Ascending aorta (tissue), 2 donors: ENCODE data around the gene UBIAD1. TPM values are rescaled to one million over a fixed set of nuclear protein-coding genes. Genes with fewer than 3 reads are reported as not detected.

Experiments used
- DNase-seq, 2 donors: peaks; one replicate each; pipeline ENCODE4 v3.0.0-alpha.2; 2019; ENCODE audit warnings: low spot score in 2 of 2
- H3K27ac ChIP-seq, 2 donors: fragments of 200-600 bp; sonication (generic); one replicate each; pipeline ENCODE4 v1.5.1; 2016 to 2017; ENCODE audit warnings: mild to moderate bottlenecking in 1 of 2
- H3K27me3 ChIP-seq: fragments of 200-600 bp; sonication (generic); one replicate; pipeline ENCODE4 v1.5.1; 2017
- H3K36me3 ChIP-seq, 2 donors: fragments of 200-600 bp; sonication (generic); one replicate each; pipeline ENCODE4 v1.5.1; 2016
- H3K4me1 ChIP-seq, 2 donors: fragments of 200-600 bp; sonication (generic); one replicate each; pipeline ENCODE4 v1.5.1; 2016 to 2017; ENCODE audit warnings: mild to moderate bottlenecking in 1 of 2
- H3K4me3 ChIP-seq, 2 donors: fragments of 200-600 bp; sonication (generic); one replicate each; pipeline ENCODE4 v1.5.1; 2016 to 2017; ENCODE audit warnings: mild to moderate bottlenecking in 1 of 2
- H3K9me3 ChIP-seq, 2 donors: fragments of 200-600 bp; sonication (generic); one replicate each; pipeline ENCODE4 v1.5.1; 2016
- CTCF ChIP-seq, 3 experiments: fragments of 200-600 bp in 2 of 3; fragments of 450-650 bp in 1 of 3; sonication (generic) in 2 of 3; IDR thresholded peaks; one replicate each; pipeline ENCODE4 v1.5.1; 2016 to 2019; ENCODE audit warnings: antibody characterized with exemption in 3 of 3, mild to moderate bottlenecking in 1 of 3, moderate library complexity in 1 of 3
- intact Hi-C: fragments of 100-400 bp; cut with DNase I; formaldehyde crosslinking; loops from one replicate; pipeline ENCODE4 v1.15.1; 2023
- total RNA-seq: library from RNA; depleted of rRNA; stranded (reverse); fragments of >200 nt; gene quantifications from one replicate; pipeline ENCODE4 v1.1.0, GENCODE V29; 2016

Gene UBIAD1
- total RNA-seq, 1 donor from 2014 or later = 53.0 TPM

GRCh38 chr1:11328444-11328843 lies 55.4 kb downstream of the UBIAD1 start:
- intact Hi-C loops = no loop called here
- no peak for DNase-seq
- no peak for TF ChIP-seq CTCF (IDR thresholded peaks at IDR 0.05)

GRCh38 chr1:11330411-11330810 lies 57.4 kb downstream of the UBIAD1 start:
- no peaks in the 10 kb centered on the region for H3K27me3 ChIP-seq
- no peak overlapping the region for H3K4me3 ChIP-seq
- no peaks in the 10 kb centered on the region for H3K4me1 ChIP-seq
- no peaks in the 10 kb centered on the region for H3K9me3 ChIP-seq
- TF ChIP-seq CTCF (IDR thresholded peaks at IDR 0.05) = no peak
- DNase-seq = no peak
- intact Hi-C loops = no loop called here
- H3K27ac ChIP-seq = no peak overlapping the region
- no peaks in the 10 kb centered on the region for H3K36me3 ChIP-seq

More at GRCh38 chr1:11328444-11328843, 55.4 kb downstream of the UBIAD1 start:
- Histone ChIP-seq H3K27ac (no peak overlapping the region), H3K9me3 (no peaks in the 10 kb centered on the region), H3K4me3 (no peak overlapping the region), H3K36me3 (no peaks in the 10 kb centered on the region), H3K27me3 (no peaks in the 10 kb centered on the region), H3K4me1 (no peaks in the 10 kb centered on the region)

- no peak for DNase-seq
Observed at GRCh38 chr1:11331036-11331944, 58.3 kb downstream of the UBIAD1 start.

GRCh38 chr1:11331945-11332546 lies 59.0 kb downstream of the UBIAD1 start:
- no peak overlapping the region for H3K4me3 ChIP-seq
- H3K36me3 ChIP-seq = no peaks in the 10 kb centered on the region
- no peak overlapping the region for H3K27ac ChIP-seq
- no peaks in the 10 kb centered on the region for H3K9me3 ChIP-seq
- no peaks in the 10 kb centered on the region for H3K4me1 ChIP-seq
- intact Hi-C loops = no loop called here
- DNase-seq = no peak
- H3K27me3 ChIP-seq = no peaks in the 10 kb centered on the region
- no peak for TF ChIP-seq CTCF (IDR thresholded peaks at IDR 0.05)

More at GRCh38 chr1:11331036-11331944, 58.3 kb downstream of the UBIAD1 start:
- no peaks in the 10 kb centered on the region for H3K36me3 ChIP-seq
- TF ChIP-seq CTCF (IDR thresholded peaks at IDR 0.05) = no peak
- no peaks in the 10 kb centered on the region for H3K9me3 ChIP-seq
- no peaks in the 10 kb centered on the region for H3K4me1 ChIP-seq
- H3K4me3 ChIP-seq = no peak overlapping the region
- H3K27me3 ChIP-seq = no peaks in the 10 kb centered on the region
- no peak overlapping the region for H3K27ac ChIP-seq
- intact Hi-C loops = no loop called here

GRCh38 chr1:11333631-11334030 lies 60.6 kb downstream of the UBIAD1 start:
- Histone ChIP-seq H3K36me3 (no peaks in the 10 kb centered on the region), H3K9me3 (no peaks in the 10 kb centered on the region), H3K27me3 (no peaks in the 10 kb centered on the region), H3K4me1 (no peaks in the 10 kb centered on the region), H3K27ac (no peak overlapping the region), H3K4me3 (no peak overlapping the region)
- no peak for TF ChIP-seq CTCF (IDR thresholded peaks at IDR 0.05)
- intact Hi-C loops = no loop called here
- DNase-seq = no peak
